GM18519 (cell line): Measurements from ENCODE around the gene VKORC1.

Experiments
- ATAC-seq: cut with Tn5 transposase; IDR thresholded peaks from one replicate; pipeline ENCODE4 v1.9.1; 2021; ENCODE audit warnings: mild to moderate bottlenecking, moderate library complexity; ENCODE audit not compliant: unreplicated experiment, low FRiP score

Gene VKORC1

DNA sequence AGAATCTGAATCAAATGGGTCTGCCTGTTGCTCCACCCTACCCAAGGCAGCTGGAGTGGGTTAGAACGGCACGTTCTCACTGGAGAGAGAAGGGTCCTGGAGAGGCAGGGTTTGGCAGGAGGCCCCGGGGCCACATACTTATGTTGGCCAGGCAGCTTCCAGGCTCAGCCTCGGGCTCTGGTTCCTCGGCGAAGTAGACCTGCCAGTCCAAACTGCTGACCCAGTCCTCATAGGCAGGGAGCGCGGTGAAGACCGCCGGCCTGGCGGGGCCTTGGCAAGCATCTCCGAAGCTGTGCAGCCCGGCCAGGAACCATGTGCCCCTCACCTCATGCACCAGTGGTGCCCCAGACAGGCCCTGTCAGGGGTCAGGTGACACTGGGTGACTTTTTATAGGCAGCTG is 10.6 kb downstream of the VKORC1 start:
- no peak for ATAC-seq

DNA sequence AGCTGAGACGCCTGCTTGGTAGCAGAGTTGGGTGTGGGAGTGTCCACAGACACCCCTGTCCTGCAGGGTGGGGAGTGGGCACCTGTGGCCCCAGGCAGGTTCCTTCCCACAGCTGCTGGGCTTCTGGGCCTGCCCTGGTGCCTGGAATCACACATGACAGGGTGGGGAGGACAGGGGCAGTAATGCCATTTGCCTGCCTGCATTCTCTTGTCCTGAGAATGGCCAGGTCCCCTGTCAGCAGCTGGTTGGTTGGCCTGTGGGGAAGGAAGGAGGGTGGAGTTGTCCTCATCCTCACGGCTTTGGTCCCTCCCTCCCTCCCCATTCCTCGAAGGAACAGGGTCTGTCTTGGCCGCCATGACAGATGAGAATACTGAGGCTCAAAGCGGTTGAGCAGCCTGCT is 11.0 kb downstream of the VKORC1 start:
- no peak for ATAC-seq

DNA sequence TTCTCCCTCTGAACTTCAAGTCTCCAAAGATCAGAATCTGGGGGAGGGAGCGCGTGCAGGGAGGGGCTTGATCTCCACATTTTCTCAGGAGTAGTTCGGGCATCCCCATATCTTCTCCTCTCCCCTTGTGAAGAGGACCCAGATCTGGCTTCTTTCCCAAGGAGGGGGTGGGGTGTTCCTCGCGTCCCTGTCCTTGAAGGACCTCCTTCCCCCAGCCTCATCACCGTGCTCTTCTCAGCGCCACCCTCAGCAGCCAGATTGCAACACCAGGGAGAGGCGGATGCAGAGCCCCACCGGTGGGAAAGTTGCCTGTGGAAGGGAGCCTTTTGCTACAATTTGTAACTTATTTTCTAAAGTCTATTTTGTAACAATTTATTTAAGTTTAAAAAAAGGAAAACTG is 11.5 kb downstream of the VKORC1 start:
- no peak for ATAC-seq

DNA sequence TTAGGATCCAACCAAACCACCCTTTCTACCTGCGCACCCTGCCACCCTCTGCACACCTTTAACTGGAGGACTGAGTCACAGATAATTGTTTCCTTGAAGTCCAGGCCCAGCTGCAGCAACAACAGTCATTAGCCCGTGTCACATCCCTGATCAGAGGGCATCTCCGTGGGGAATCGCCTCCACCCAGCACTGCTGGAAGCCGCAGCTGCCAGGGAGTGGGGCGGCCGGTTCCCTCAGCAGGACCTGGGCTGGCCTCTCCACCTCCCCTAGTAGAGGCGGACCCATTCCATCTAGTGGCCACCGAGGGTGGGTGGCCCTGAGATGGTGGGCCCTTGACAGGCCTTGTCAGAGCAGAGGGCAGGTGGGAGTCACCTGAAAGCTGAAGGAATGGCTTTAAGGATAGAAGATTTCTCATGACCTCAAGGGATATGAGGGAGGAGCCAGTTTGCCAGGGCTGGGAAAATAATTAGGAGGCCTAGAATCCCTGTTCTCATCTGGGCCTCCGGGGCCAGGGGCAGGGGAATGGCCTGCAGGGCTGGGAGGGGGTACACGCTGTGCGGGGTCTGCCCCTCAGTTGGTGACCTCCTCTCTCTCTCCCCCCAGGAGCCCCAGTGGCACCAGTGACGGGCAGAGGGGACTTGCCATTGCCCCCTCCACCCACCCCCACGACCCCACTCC is 12.1 kb downstream of the VKORC1 start:
- ATAC-seq = no peak

DNA sequence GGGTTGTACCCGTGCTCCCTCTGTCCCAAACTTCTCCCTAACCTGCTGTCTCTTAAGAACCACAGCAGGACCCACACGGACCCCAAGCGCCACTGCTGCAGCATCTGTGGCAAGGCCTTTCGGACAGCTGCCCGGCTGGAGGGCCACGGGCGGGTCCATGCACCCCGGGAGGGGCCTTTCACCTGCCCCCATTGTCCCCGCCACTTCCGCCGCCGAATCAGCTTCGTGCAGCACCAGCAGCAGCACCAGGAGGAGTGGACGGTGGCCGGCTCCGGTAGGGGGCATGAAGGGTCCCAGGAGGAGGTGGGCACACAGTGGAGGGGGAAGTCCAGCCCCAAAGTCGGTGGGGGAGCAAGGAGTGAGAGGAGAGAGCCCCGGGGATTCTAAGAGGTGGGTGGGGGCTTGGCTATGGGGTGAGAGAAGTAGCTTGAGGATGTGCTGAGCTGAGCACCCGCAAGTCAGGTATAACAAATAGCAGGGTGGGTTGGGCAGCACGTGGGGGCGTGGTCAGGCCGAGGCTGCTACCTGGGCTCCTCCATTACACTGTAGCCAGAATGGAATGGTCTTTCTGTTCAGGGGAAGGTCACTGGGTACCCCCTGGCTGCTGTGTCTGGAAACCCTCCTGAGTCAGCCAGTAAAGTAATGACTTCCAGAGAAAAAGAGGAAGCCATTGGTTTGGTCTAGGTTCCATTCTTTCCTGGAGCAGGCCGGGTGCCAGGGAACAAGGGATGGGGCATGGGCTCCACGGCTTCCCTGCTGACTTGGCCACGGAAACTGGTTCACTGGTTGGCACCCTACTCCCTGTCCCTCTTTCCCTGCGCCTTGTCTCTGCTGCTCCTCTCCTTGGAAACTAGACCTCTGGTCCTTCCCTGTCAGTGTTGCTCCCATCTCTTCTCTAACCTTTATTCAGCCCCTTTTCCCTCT is 12.9 kb downstream of the VKORC1 start:
- ATAC-seq = no peak

DNA sequence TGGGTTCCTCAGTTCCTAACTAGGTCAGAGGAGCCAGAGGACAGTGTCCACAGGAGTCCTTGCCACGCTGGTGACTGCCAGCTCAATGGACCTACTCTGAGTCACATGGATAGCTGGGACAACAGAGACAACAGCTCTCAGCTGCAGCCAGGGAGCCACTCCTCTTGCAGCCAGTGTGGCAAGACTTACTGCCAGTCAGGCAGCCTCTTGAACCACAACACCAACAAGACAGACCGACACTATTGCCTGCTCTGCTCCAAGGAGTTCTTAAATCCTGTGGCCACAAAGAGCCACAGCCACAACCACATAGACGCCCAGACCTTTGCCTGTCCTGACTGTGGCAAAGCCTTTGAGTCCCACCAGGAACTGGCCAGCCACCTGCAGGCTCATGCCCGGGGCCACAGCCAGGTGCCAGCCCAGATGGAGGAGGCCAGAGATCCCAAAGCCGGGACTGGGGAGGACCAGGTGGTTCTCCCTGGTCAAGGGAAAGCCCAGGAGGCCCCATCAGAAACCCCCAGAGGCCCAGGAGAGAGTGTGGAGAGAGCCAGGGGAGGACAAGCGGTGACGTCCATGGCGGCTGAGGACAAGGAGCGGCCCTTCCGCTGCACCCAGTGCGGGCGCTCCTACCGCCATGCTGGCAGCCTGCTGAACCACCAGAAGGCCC is 13.7 kb downstream of the VKORC1 start:
- no peak for ATAC-seq

DNA sequence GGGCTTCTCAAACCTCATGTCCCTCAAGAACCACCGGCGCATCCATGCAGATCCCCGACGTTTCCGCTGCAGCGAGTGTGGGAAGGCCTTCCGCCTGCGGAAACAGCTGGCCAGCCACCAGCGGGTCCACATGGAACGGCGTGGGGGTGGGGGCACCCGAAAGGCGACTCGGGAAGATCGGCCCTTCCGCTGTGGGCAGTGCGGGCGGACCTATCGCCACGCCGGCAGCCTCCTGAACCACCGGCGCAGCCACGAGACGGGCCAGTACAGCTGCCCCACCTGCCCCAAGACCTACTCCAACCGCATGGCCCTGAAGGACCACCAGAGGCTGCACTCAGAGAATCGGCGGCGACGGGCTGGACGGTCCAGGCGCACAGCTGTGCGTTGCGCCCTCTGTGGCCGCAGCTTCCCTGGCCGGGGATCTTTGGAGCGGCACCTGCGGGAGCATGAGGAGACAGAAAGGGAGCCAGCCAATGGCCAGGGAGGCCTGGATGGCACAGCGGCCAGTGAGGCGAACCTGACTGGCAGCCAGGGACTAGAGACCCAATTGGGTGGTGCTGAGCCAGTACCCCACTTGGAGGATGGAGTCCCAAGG is 14.5 kb downstream of the VKORC1 start:
- no peak for ATAC-seq

DNA sequence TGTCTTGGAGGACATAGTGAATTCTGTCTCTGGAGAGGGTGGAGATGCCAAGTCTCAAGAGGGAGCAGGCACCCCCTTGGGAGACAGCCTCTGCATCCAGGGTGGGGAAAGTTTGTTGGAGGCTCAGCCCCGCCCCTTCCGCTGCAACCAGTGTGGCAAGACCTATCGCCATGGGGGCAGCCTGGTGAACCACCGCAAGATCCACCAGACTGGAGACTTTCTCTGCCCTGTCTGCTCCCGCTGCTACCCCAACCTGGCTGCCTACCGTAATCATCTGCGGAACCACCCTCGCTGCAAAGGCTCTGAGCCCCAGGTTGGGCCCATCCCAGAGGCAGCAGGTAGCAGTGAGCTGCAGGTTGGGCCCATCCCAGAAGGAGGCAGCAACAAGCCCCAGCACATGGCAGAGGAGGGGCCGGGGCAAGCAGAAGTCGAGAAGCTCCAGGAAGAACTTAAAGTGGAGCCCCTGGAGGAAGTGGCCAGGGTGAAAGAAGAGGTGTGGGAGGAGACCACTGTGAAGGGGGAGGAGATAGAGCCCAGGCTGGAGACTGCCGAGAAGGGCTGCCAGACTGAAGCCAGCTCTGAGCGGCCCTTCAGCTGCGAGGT is 15.2 kb downstream of the VKORC1 start:
- no peak for ATAC-seq

DNA sequence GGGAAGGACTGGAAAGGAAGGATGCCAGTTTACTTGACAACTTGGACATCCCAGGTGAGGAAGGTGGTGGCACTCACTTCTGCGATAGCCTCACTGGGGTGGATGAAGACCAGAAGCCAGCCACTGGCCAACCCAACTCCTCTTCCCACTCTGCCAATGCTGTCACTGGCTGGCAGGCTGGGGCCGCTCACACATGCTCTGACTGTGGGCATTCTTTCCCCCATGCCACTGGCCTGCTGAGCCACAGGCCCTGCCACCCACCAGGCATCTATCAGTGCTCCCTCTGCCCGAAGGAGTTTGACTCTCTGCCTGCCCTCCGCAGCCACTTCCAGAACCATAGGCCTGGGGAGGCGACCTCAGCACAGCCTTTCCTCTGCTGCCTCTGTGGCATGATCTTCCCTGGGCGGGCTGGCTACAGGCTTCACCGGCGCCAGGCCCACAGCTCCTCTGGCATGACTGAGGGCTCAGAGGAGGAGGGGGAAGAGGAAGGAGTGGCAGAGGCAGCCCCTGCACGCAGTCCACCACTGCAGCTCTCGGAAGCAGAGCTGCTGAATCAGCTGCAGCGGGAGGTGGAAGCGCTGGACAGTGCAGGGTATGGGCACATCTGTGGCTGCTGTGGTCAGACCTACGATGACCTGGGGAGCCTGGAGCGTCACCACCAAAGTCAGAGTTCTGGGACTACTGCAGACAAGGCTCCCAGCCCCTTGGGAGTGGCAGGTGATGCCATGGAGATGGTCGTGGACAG is 15.8 kb downstream of the VKORC1 start:
- ATAC-seq = no peak

DNA sequence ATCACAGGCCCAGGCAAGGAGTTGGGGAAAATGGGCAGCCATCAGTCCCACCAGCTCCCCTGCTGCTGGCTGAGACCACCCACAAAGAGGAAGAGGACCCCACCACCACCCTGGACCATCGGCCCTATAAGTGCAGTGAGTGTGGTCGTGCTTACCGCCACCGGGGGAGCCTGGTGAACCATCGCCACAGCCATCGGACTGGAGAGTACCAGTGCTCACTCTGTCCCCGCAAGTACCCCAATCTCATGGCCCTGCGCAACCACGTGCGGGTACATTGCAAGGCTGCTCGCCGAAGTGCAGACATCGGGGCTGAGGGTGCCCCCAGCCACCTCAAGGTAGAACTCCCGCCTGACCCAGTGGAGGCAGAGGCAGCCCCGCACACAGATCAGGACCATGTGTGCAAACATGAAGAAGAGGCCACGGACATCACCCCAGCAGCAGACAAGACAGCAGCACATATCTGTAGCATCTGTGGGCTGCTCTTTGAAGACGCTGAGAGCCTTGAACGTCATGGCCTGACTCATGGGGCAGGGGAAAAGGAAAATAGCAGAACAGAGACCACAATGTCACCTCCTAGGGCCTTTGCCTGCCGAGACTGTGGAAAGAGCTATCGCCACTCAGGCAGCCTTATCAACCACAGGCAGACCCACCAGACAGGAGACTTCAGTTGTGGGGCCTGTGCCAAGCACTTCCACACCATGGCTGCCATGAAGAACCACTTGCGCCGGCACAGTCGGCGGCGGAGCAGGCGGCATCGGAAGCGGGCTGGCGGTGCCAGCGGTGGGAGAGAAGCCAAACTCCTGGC is 16.8 kb downstream of the VKORC1 start:
- ATAC-seq = no peak

DNA sequence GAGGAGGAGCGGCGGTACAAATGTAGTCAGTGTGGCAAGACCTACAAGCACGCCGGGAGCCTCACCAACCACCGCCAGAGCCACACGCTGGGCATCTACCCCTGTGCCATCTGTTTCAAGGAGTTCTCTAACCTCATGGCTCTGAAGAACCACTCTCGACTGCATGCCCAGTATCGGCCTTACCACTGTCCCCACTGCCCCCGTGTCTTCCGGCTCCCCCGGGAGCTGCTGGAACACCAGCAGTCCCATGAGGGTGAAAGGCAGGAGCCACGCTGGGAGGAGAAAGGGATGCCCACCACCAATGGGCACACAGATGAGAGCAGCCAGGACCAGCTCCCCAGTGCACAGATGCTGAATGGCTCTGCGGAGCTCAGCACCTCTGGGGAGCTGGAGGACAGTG is 17.6 kb downstream of the VKORC1 start:
- ATAC-seq = no peak

DNA sequence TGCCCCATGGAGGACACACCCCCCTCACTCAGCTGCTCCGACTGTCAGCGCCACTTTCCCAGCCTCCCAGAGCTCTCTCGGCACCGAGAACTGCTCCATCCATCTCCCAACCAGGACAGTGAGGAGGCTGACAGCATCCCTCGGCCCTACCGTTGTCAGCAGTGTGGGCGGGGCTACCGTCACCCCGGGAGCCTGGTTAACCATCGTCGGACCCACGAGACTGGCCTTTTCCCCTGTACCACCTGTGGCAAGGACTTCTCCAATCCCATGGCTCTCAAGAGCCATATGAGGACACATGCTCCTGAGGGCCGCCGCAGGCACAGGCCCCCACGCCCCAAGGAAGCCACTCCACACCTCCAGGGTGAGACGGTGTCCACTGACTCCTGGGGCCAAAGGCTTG is 18.3 kb downstream of the VKORC1 start:
- ATAC-seq = no peak

DNA sequence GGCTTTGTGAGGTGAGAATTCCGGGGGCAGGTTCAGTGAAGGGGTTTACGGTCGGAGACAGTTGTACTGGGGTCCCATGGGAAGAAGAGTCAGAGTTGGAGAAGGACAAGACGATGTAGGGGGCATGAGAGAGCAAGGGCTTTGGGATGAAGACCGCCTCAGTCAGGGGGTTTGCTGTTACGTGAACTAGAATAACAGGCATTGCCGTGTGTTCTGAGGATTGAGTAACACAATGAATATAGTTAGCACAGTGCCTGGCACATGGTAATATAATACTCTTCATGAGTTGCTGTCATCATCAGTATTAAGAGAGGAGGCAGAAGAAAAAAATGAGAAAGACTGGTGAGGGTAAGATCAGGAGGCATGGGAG is 19.8 kb downstream of the VKORC1 start:
- no peak for ATAC-seq

DNA sequence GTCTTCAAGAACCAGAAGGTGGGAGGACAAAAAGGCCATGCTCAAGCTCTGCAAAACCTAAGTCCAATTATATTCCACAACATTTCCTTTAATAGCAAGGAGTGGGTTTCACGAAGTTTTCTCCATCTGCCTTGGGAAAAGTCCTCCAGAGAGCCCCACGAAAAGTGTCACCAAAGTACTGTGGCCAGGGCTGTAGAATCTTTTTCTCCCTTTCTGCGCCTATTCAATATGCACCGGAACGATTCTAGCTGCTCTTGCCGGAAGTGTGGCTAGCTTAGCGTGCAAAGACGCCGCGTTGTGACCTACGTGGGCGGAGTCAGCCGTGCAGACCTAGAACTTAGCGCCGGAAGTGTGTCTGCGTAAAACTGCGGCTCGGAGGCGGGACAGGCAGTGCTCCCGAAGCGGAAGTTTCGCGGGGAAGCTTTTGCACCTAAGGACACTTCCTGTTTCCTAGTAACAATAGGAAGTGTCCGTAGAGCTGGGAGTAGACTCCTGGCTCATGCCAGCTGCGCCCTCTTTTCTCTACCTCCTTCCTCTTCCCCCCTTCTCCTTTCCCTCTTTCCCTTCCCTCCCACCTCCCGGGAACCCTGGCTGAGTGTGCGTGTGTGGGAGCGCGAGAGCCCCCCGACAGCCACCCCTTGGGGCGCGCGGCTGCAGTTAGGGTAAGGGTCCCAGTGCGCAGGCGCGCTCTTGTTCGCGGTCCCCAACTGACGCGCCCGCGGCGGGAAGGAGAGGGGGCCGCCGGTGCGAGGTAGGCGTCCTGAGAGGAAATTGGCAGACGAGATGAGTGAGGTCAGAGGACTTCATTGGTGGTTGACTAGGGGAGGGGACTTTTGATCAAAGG is 20.4 kb downstream of the VKORC1 start, which contains the start of the genes ZNF646 and ZNF668:
TSS of gene ZNF646 (plus strand) at position 453 of the 844 bp plus-strand sequence. CDS start 1,903 bp downstream, outside the sequence.
TSS of gene ZNF668 (minus strand) at position 271 of the 844 bp plus-strand sequence. CDS start 9,781 bp downstream, outside the sequence.
- peak; percentile 46 for ATAC-seq

DNA sequence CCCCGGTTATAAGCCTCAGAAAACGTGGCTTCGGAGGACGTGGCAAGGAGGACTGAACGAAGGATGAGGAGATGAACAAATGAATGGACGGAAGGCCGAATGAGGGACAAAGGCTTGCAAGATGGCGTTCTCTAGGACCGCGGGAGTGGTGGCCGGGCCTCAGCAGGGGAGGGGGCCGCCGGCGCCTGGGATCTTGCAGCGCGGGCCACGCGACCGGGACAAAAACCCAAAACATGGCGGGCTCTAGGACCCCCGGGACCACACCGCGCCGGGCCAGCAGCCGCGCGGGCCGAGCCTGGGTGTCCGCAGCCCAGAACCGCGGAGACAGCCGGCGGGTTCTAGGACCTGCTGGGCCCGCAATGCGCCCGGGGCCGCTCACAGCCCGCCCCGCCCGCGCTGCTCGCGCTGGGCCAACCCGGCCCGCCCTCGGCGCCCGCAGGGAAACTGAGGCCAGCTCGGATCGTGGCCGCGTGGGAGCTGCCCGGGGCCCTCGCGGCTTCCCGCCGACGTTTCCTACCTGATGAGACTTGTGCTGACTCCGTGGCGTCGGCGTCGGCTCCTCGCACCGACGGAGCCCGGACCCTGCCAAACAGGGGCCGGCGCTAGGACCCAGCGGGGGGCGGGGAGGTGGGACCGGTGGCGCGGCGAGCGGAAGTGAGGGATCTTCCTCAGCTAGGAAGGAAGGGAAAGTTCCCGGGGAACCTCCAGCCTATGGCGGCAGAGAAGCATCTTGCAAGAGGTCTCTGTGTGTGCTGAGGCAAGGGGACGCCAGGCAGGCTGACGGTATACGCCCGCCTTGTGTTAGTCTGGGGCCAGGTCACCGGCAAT is 21.2 kb downstream of the VKORC1 start:
- ATAC-seq = peak; percentile 36

DNA sequence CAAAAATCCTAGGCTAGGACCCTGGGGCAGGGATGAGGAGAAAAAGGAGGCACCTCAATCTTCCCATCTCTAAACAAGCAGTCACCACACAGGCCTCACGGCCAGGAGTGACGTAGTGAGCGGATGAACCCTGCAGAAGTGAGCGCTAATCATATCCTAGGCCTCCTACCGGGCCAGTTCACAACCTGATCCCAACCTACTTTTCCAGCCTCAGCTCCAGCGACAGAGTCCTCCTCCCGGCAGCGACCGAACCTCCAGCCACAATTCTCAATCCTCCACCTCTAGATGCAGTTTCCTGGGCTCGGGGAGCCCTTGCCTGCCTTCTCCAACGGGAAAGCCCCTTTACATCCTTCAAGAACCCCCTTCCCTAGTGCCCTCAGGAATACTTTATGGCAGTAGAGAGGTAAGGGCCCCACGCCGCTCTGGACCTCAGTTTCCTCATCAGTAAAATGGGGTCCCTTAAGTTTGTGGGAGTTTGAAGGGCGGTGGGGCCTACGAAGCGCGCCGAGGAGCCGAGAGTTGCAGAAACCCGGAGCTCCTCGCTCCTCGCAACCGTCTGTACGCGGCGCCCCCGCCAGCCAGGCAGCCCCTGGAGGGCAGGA is 22.0 kb downstream of the VKORC1 start:
- no peak for ATAC-seq

DNA sequence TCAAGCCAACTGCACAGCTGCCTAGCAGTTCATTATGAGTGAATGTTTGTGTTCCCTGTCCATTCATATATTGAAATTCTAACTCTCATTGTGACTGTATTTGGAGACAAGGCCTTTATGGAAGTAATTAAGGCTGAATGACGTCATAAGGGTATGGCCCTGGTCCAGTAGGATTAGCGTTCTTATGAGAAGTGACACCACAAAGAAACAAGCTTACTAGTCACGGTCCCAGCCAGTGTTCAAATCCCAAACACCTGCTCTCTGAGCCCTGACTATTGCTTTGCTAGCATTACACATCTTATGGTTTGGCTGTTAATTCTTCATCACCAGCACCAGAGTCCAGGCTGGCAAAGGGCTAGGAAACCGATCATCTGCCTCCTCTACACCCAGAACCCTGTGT is 22.7 kb downstream of the VKORC1 start:
- ATAC-seq = no peak
